ENCODE data around the gene AMZ1. TPM values are rescaled to one million over a fixed set of nuclear protein-coding genes. Genes with fewer than 3 reads are reported as not detected.
"Not testable (repeated sequence)": the region's sequence is repeated elsewhere in the genome, so short reads cannot be mapped to it uniquely, and the experiment has no call there.

Gene AMZ1
- total and polyA plus RNA-seq, 2 experiments from 2014 or later, result 3.4 to 5.9 TPM

GRCh38 chr7:2675256-2675764 lies 12.7 kb upstream of the AMZ1 start:
- Histone ChIP-seq H3K4me1 (ENCODE audit: insufficient read depth) (no peaks in the 10 kb centered on the region), H3K27me3 (replicated peaks; ENCODE audit: insufficient read depth) (no peaks in the 10 kb centered on the region), H2AFZ (no peak overlapping the region), H3F3A (ENCODE audit: insufficient read depth) (no peaks in the 10 kb centered on the region), H3K9me2 (ENCODE audit: insufficient read depth) (no peaks in the 10 kb centered on the region), H3K9ac (no peak overlapping the region), H3K9me3 (ENCODE audit: low read depth) (no peaks in the 10 kb centered on the region), H3K79me2 (ENCODE audit: insufficient read depth) (no peaks in the 10 kb centered on the region), H3K4me2 (ENCODE audit: unreplicated experiment) (no peak overlapping the region), H4K20me1 (ENCODE audit: insufficient read depth) (no peaks in the 10 kb centered on the region), H3K4me3 (no peak overlapping the region), H3K36me3 (ENCODE audit: low read depth) (no peaks in the 10 kb centered on the region), H3K27ac (no peak overlapping the region)
- in situ Hi-C loops (cut with MboI), result loop anchor here (25.0 kb wide), 1 partner anchor 213 kb away; no protein-coding TSS in a partner anchor
- 40 to 44% methylated on average over 9 of the region's 9 CpGs for WGBS, 2 experiments (ENCODE audit: low coverage in 1 of 2, low lambda C conversion rate in 2 of 2, missing lambda C conversion rate in 2 of 2)
- DNase-seq, result no peak
- TF ChIP-seq EZH2phosphoT487 (IDR thresholded peaks at IDR 0.05; ENCODE audit: insufficient read depth, low read depth), result no peak
- no peak for TF ChIP-seq EZH2 (IDR thresholded peaks at IDR 0.05; ENCODE audit: insufficient read depth, poor library complexity, severe bottlenecking)

GRCh38 chr7:2676576-2676975 lies 11.4 kb upstream of the AMZ1 start:
- not testable (repeated sequence) for H3K27ac ChIP-seq; H3K9me3 ChIP-seq (ENCODE audit: low read depth); H3K4me3 ChIP-seq; H3K4me2 ChIP-seq (ENCODE audit: unreplicated experiment); H3K27me3 ChIP-seq (replicated peaks; ENCODE audit: insufficient read depth); H3K9me2 ChIP-seq (ENCODE audit: insufficient read depth); H3K36me3 ChIP-seq (ENCODE audit: low read depth); H3K79me2 ChIP-seq (ENCODE audit: insufficient read depth); H4K20me1 ChIP-seq (ENCODE audit: insufficient read depth); H3F3A ChIP-seq (ENCODE audit: insufficient read depth); H3K9ac ChIP-seq; H2AFZ ChIP-seq; DNase-seq; H3K4me1 ChIP-seq (ENCODE audit: insufficient read depth)
- 61 to 70% methylated on average over 6 to 7 of the region's 8 CpGs for WGBS, 2 experiments (ENCODE audit: low coverage in 1 of 2, low lambda C conversion rate in 2 of 2, missing lambda C conversion rate in 2 of 2)
- in situ Hi-C loops (cut with MboI), result loop anchor here (25.0 kb wide), 1 partner anchor 214 kb away; no protein-coding TSS in a partner anchor

GRCh38 chr7:2678454-2678853 lies 9.5 kb upstream of the AMZ1 start:
- H3K4me3 ChIP-seq; H3K4me1 ChIP-seq (ENCODE audit: insufficient read depth); H3K36me3 ChIP-seq (ENCODE audit: low read depth); H3K9me3 ChIP-seq (ENCODE audit: low read depth); H3K4me2 ChIP-seq (ENCODE audit: unreplicated experiment); H4K20me1 ChIP-seq (ENCODE audit: insufficient read depth); H3K27me3 ChIP-seq (replicated peaks; ENCODE audit: insufficient read depth); H3K79me2 ChIP-seq (ENCODE audit: insufficient read depth); H3F3A ChIP-seq (ENCODE audit: insufficient read depth); H3K9ac ChIP-seq; H3K27ac ChIP-seq; DNase-seq; H3K9me2 ChIP-seq (ENCODE audit: insufficient read depth); H2AFZ ChIP-seq: not testable (repeated sequence)
- 88 to 89% methylated on average over 13 of the region's 15 CpGs for WGBS, 2 experiments (ENCODE audit: low coverage in 1 of 2, low lambda C conversion rate in 2 of 2, missing lambda C conversion rate in 2 of 2)
- in situ Hi-C loops (cut with MboI), result loop anchor here (25.0 kb wide), 1 partner anchor 216 kb away; no protein-coding TSS in a partner anchor

GRCh38 chr7:2679135-2680127 lies 8.6 kb upstream of the AMZ1 start:
- H3F3A ChIP-seq (ENCODE audit: insufficient read depth); H3K9ac ChIP-seq; H3K4me2 ChIP-seq (ENCODE audit: unreplicated experiment); H3K79me2 ChIP-seq (ENCODE audit: insufficient read depth); H3K27me3 ChIP-seq (replicated peaks; ENCODE audit: insufficient read depth); H3K4me1 ChIP-seq (ENCODE audit: insufficient read depth); H3K9me2 ChIP-seq (ENCODE audit: insufficient read depth); H3K27ac ChIP-seq; H2AFZ ChIP-seq; H4K20me1 ChIP-seq (ENCODE audit: insufficient read depth); H3K36me3 ChIP-seq (ENCODE audit: low read depth); H3K9me3 ChIP-seq (ENCODE audit: low read depth): not testable (repeated sequence)
- 0 out of 2 replicates have a peak overlapping the region, but pooled peaks have one; percentile 43 for H3K4me3 ChIP-seq
- peak; percentile 9 for DNase-seq
- 20 to 30% methylated on average over 34 to 63 of the region's 64 CpGs for WGBS, 2 experiments (ENCODE audit: low coverage in 1 of 2, low lambda C conversion rate in 2 of 2, missing lambda C conversion rate in 2 of 2)
- in situ Hi-C loops (cut with MboI), result loop anchor here (25.0 kb wide), 1 partner anchor 217 kb away; no protein-coding TSS in a partner anchor
